HG02970 (cell line): Measurements from ENCODE around the gene DNAH17.

ENCODE experiments used
- ATAC-seq: cut with Tn5 transposase; IDR thresholded peaks from one replicate; pipeline ENCODE4 v1.9.1; 2021; ENCODE audit warnings: mild to moderate bottlenecking, moderate library complexity, moderate number of reproducible peaks; ENCODE audit not compliant: unreplicated experiment, low FRiP score

Gene DNAH17

DNA sequence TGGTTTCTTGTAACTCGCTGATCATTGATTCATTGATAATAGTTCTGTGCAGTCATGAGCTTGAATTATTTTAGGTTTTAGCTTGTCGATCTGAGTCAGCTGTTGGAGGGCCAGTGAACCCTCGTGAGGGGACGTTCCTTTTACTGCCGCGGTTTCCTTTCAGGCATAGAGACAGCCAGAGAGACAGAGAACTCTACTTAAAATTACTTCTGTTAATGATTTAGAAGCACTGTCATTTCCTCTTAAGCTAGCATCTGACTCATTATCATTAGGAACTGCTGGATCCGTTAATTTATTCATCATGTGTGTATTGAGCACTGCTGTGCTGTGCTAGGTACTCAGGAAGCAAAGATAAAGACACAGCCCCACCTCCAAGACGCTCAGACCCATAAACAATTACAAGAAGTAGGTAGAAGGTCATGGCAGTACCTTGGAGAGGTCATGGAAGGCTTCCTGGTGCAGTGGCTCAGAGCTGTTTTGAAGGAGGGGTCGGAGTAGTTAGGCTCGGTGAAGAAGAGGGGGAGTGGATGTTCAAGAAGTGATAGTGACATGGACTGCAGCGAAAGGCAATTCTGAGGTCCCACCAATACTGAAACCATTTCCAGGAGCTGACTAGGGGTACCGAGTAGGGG is 195.5 kb downstream of the DNAH17 start:
- ATAC-seq, result no peak

DNA sequence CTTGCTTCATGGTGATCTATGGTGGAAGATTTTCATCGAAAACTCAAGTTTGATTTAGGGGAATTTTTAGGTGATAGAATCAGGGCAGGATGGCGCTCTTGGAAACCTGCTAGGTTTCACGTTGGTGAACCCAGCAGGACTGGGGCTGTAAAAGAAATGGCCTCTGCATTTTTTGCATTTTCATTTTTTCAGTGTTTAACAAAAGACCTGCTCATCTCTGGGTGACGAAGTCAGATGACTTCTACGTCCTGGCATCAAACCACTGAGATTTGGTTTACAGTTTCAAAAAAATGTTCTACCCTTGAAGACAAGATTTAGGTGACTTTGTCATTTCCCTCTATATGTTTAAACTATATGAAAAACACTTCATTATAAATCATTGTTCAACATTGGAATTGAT is 196.8 kb downstream of the DNAH17 start:
- ATAC-seq, result no peak

DNA sequence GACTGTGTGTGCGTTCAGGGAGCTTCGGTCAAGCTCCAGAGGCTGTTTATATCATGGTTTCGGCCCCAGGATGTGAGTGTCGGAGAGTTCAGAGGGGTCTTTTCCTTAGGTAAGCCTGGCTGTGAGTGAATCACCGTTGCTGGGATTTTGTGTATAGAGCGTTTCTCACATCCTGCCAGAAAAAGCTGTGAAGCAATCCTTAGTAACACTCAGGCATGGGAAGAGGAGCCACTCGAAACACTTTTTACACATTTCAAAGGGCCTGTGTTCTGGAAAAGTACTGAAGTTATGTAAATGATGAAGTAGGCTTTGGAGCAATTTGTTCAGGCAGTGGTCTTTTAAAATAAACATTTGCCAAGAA is 198.1 kb downstream of the DNAH17 start:
- ATAC-seq, result no peak

DNA sequence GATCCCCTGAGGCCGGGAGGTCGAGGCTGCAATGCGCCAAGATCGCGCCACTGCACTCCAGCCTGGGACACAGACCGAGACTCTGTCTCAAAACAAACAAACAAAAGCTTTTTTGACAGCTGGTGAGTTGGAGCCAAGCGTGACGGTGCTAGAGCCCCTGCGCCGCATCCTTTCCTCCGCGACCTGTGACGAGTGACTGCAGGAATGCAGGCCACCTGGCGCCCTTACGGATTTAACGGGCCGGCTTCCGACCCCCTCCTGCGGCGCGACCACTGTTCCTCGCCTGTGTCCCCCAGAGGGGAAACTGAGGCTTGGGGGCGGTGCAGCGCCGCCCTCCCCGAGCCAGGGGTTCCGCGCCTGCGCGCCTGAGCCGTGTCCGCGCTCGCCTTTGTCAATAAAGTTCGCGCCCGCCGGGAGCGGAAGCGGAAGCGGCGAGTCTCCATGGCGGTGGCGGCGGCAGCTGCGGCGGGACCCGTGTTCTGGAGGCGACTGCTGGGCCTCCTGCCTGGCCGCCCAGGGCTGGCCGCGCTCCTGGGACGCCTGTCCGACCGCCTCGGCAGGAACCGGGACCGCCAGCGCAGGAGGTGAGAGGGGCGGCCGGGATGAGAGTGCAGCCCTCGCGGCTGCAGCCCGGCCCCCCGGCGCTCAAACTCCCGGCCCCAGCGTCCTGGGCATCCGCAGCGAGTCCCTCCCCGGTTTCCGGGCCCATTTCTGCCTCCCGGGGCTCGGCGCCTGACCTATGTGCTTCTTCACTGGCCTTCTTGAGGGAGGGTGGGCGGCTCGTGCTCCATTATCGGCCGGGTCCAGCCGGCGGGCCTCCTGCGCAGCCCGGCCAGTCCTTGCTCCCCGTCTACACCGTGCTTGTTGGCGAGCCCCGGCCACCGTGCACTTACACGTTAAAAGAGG is 198.7 kb downstream of the DNAH17 start, which contains the start of gene PGS1:
PGS1 (plus strand) TSS at position 425 of the 906 bp plus-strand sequence; CDS start at position 442, 17 bp downstream.
- no peak for ATAC-seq

DNA sequence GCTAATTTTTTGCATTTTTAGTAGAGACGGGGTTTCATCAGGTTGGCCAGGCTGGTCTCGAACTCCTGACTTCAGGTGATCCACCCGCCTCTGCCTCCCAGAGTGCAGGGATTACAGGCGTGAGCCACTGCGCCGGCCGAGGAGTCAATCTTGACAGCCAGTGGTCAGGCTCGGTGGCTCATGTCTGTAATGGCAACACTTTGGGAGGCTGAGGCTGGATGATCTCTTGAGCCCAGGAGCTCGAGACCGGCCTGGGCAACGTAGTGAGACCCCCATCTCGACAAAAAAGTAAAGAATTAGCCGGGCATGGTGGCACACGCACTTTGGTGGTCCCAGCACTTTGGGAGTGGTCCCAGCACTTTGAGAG is 199.4 kb downstream of the DNAH17 start:
- ATAC-seq, result no peak

DNA sequence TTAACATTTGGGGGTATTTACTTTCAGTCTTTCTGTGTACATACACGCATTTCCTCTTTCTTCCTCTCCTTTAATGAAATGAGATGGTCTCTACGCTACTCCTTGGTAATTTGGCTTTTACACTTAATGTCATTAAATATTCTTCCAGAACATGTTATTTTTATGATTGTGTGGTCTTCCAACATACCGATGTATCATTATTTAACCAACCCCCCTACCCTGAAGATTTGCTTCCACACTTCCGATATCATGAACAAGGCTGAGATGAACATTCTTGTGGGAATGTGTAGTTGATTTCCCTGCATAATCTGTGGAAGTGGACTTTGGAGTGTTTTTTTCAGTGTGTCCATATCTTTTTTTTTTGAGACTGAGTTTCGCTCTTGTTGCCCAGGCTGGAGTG is 201.0 kb downstream of the DNAH17 start:
- ATAC-seq, result no peak

DNA sequence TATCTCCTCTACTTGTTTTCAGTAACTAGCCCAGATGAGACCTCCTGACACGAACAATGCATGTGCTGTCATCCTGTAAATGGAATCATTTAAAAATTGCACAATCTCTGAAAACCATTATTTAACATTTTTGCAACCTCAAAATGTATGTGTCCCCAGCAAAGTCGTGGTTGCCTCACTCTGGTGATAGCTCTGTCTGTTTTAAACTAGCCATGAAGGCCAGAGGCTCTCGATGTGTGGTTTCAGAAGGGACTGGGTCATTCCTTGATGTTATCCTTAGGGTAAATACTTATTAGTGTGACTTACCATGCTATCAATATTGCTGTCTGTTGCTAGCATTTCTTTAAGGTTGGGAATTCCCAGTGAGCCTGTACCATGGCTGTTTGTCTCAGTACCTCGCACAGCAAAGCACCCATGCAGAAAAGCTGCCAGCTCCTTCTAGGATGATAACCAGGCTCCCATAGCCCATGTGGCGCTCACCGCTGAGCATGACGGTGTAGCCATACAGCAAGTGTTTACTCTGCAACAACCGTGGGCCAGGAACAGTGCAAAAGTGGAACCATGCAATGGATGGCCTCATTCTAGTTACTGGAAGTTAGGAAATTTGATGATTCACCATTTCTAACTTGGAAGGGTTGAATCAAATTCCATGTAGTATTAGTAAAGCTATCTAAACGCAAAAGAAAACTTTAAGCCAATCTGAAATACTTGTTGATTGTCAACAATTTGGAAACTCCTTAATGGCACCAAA is 201.6 kb downstream of the DNAH17 start:
- ATAC-seq, result no peak

DNA sequence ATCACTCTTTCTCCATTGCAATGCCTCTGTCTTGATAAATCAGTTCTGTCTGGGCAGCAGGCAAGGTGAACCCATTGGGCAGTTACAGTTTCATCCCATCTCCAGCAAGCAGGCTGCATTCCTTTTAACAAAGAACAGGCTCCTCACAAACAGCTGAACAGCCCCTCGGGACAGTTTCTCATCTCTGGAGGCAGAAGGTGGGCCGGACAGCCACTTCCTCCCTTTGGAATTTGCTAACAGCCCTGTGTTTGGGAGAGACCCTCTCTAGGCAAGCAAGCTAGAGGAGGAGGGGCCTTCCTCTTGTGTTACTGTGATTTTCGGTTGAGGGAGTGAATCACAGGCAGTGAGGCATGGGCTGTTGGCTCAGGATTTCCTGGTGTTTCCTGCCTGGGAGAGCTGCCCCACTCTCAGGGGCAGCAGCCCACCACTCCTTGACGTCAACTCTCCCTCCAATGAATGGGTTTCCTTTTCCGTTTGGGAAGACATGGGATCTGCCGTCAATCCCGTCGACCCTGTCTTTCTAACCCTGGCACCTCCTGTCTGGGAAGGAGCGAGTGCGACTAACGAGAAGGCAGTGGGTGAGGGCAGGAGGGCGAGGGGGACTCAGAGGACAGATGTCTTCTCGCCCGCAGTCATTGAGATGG is 202.4 kb downstream of the DNAH17 start:
- no peak for ATAC-seq

DNA sequence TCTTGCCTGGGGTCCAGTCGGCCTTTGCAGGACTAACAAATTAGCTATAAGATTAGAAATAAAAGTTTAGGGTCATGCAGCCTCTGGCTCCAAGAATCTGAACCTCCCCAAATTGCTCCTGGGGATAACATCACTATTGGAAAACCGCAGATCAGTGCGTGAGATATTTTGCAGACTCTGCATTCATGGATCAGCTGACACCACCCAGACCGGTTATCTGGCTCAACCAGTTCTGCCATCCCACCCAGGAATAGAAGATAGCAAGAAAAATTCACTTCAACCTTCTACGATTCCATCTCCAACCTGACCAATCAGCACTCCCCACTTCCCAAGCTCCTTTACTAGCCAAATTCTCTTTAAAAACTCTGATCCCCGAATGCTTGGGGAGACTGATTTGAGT is 203.0 kb downstream of the DNAH17 start:
- ATAC-seq, result no peak
